ENCODE measurements around the gene ZNF792.
"Not testable (repeated sequence)": the region's sequence is repeated elsewhere in the genome, so short reads cannot be mapped to it uniquely, and the experiment has no call there.

The ZNF792 gene

DNA sequence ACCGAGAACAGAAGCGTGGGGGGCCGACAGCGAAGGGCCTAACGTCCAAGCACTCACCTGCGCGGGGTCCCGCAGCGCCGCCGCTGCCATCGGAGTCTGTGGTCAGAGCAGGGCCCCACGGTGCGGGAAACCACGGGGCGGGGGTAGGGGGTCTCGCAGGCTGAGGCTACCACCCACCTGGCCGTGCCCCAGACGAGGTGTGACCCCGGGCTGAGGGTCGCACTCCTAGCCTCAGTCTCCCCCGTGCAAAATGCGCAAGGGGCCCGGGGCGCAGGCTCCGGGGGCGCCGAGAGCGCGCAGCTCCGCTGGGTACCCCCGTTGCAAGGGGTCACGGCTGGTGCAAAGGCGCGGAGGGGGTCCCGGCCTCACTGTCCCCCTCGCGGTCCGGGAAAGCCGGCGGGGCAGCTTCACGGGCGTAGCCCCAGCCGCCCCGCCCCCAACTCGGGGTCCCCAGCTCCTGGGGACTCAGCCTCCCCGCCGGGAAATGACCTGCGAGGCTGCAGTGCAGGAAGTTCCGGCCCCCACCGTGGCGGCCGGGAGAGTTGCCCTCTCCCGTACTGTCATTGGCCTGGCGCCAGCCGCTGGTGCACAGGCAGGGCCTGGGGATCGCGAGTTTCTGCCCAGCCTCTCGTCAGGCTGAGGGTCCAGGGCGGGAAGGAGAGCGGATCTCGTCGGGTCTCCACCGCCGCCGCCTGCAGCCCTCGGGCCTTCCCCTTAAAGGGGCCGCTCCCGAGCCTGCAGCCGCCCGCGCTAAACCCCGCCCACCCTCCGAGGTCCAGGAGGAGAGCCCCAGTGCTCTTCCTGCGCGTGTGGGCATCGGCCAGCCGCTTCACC is at the start of gene ZNF792:
Gene ZNF792, minus strand, starts transcription at position 657 of the 834 bp plus-strand sequence. Its CDS starts 567 bp downstream, at position 90.
- peaks cover 15% of the 10 kb centered on the region for H3K36me3 ChIP-seq (ENCODE audit: insufficient read depth, low read length)
- peak within 1 kb of the TSS; percentile 99 for H2AFZ ChIP-seq (ENCODE audit: low read depth, low read length)
- peaks cover 34% of the 10 kb centered on the region for H3K9me3 ChIP-seq (ENCODE audit: low read length)
- H3K4me3 ChIP-seq (ENCODE audit: low read length): peak within 1 kb of the TSS; percentile 88
- no peaks in the 10 kb centered on the region for H3K27me3 ChIP-seq (ENCODE audit: insufficient read depth, low read length)
- H3K4me1 ChIP-seq (ENCODE audit: insufficient read depth, low read length): no peaks in the 10 kb centered on the region

DNA sequence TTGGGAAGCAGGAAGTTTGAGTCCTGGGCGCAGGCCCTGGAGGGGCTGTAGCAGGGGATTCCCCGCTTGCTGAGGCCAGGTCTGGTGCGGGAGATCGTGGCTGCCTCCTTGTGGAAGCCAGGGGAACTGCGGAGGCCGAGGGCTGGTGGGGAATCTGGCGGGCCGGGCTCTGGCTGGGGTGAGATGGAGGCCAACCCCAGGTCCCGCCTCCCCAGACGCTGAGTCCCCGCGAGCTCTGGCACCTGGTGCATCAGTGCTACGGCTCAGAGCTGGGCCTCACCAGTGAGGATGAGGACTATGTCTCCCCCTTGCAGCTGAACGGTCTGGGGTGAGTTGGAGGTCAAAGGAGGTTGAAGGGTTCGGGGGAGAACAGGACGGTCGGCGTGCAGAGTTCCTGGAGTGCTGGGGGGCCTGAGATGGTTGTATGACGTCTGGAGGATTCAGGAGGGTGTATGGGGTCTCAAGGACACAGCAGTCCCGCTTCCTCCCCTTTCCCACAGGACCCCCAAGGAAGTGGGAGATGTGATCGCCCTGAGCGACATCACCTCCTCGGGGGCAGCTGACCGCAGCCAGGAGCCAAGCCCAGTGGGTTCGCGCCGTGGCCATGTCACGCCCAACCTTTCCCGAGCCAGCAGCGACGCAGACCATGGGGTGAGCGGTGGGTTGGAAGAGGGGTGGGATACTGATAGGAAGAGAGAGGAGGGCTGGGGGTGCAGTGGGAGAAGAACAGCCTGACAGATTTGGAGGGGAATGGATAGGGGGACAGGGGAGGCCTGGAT is 49.2 kb upstream of the ZNF792 start:
- Histone ChIP-seq H3K27me3 (ENCODE audit: insufficient read depth, low read length) (no peaks in the 10 kb centered on the region), H3K9me3 (ENCODE audit: low read length) (no peaks in the 10 kb centered on the region), H3K36me3 (ENCODE audit: insufficient read depth, low read length) (peaks cover 73% of the 10 kb centered on the region)

DNA sequence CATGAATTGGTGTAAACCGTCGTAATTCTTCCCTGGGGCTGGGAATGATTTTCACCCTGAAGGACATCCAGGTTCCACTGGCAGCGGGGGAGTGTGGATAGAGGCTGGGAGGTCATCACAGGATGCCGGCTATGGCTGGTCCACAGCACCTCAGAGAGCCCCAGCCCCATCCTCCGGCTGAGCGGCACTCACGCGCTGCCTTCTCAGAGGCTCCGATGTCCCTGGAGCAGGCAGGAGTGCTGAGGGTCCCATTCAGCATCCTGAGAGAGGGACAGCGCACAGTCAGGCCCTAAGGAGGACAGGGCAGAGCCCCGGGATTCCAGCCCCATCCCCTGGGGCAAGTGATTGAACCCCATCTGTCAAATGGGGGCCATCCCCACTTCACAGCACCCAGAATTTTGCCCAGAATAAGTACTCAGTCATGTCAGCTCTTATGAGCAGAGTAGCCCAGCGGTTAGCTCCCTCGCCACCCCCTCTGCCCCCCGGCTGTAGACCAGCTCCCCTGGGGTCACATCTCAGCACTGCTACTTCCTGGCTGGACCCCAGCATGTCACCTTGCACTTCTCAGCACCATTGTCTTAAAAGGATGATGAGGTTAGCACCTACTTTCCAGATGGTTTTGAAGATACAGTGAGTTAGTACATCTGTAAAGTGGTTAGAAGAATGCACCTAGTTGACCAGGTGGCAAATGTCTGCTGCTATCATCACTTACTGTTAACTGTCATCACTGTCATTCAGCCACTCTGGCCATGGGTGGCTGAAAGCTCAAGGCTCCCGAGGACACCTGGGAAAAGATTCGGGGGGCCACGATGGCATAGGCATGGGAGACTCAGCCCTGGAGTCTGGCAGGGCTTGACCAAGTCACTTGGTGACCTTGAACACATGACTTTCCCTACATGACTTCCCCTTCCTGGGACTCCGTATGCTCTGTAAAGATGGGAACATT is 48.0 kb upstream of the ZNF792 start:
- no peak overlapping the region for H3K4me3 ChIP-seq (ENCODE audit: low read length)
- H3K36me3 ChIP-seq (ENCODE audit: insufficient read depth, low read length): peaks cover 63% of the 10 kb centered on the region

More for the DNA sequence above, 49.2 kb upstream of the ZNF792 start:
- no peaks in the 10 kb centered on the region for H3K4me1 ChIP-seq (ENCODE audit: insufficient read depth, low read length)
- H2AFZ ChIP-seq (ENCODE audit: low read depth, low read length): no peak overlapping the region
- H3K4me3 ChIP-seq (ENCODE audit: low read length): no peak overlapping the region

DNA sequence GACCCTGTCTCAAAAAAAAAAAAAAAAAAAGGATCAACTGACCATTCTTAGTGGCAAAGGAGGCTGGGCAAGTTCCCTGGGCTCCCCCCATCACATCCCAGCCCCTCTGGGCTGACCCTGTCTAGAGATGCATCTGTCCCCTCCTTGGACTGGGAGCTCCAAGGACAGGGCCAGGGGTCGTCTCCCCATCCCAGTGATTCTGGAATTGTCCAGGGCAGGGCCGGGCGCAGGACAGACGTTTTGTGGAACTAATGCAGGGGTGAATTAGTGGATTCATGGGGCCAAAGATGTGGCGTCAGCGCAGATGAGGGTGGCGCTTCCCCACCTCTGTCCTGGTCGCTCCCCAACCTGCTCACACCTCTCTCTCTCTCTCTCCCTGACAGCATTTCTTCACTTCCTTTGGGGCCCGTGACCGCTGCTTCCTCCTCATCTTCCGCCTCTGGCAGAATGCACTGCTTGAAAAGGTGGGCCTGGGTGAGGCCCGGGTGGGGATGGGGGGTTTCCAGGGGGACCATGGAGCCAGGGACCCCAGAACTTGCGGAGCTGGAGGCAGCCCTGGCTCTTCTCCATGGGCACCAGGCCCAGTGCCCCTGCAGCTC is 47.2 kb upstream of the ZNF792 start:
- H3K36me3 ChIP-seq (ENCODE audit: insufficient read depth, low read length): peaks cover 65% of the 10 kb centered on the region
- no peak overlapping the region for H3K4me3 ChIP-seq (ENCODE audit: low read length)
- H3K27me3 ChIP-seq (ENCODE audit: insufficient read depth, low read length): no peaks in the 10 kb centered on the region
- no peaks in the 10 kb centered on the region for H3K4me1 ChIP-seq (ENCODE audit: insufficient read depth, low read length)
- H3K9me3 ChIP-seq (ENCODE audit: low read length): no peaks in the 10 kb centered on the region
- H2AFZ ChIP-seq (ENCODE audit: low read depth, low read length): no peak overlapping the region

More for the DNA sequence above, 48.0 kb upstream of the ZNF792 start:
- Histone ChIP-seq H3K9me3 (ENCODE audit: low read length) (no peaks in the 10 kb centered on the region), H3K4me1 (ENCODE audit: insufficient read depth, low read length) (no peaks in the 10 kb centered on the region), H3K27me3 (ENCODE audit: insufficient read depth, low read length) (no peaks in the 10 kb centered on the region), H2AFZ (ENCODE audit: low read depth, low read length) (no peak overlapping the region)

DNA sequence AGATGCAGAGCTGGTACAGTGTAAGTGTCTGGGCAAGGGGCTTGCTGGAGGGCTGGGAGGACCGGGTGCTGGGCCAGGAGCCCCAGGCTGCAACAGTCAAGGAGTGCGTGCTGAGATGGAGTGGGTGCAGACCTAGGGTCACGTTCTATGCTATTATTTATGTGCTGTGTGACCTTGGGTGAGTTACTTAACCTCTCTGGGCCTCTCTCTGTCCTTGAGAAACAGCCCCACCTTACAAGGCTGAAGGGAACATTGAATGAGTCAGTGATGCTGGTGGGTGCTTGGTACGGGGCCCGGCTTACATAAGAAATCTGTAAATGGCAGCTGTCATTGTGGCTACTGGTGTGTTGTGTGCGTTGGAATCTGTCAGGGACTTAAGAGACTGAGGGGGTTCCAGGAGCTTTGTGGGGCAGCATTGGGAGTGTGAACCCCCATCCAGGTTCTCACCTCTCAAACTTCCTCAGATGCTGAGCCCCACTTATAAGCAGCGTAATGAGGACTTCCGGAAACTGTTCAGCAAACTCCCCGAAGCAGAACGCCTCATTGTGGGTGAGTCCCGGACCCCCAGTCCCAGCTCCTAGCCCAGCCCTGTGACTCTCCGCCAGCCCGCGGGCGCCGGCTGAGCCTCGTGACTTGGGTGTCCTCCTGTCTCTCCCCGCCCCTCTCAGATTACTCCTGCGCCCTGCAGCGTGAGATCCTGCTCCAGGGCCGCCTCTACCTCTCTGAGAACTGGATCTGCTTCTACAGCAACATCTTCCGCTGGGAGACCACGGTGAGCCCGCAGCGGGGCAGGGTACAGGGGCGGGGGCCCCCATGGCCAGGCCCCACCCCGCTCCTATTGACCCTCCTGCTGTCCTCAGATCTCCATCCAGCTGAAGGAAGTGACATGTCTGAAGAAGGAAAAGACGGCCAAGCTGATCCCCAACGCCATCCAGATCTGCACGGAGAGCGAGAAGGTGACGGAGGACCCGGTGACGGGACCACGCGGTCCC is 45.7 kb upstream of the ZNF792 start:
- Histone ChIP-seq H3K27me3 (ENCODE audit: insufficient read depth, low read length) (no peaks in the 10 kb centered on the region), H3K36me3 (ENCODE audit: insufficient read depth, low read length) (peaks cover 61% of the 10 kb centered on the region), H3K4me1 (ENCODE audit: insufficient read depth, low read length) (no peaks in the 10 kb centered on the region), H2AFZ (ENCODE audit: low read depth, low read length) (no peak overlapping the region), H3K9me3 (ENCODE audit: low read length) (no peaks in the 10 kb centered on the region), H3K4me3 (ENCODE audit: low read length) (no peak overlapping the region)

DNA sequence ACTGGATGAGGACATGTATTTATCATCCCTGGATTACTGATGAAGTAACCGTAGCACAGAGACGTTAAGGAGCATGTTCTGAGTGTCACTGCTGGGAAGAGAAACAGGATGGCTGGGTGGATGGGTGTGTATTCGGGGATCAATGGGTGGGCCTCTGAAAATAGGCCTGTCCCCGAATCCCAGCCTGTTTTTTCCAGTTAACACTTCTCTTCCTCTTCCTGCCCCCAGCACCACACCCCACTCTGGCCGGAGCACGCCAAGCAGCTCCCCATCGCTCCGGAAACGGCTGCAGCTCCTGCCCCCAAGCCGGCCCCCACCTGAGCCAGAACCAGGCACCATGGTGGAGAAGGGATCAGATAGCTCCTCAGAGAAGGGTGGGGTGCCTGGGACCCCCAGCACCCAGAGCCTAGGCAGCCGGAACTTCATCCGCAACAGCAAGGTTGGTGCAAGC is 44.9 kb upstream of the ZNF792 start:
- peaks cover 57% of the 10 kb centered on the region for H3K36me3 ChIP-seq (ENCODE audit: insufficient read depth, low read length)
- H3K9me3 ChIP-seq (ENCODE audit: low read length): no peaks in the 10 kb centered on the region
- H3K4me1 ChIP-seq (ENCODE audit: insufficient read depth, low read length): no peaks in the 10 kb centered on the region
- no peaks in the 10 kb centered on the region for H3K27me3 ChIP-seq (ENCODE audit: insufficient read depth, low read length)
- no peak overlapping the region for H3K4me3 ChIP-seq (ENCODE audit: low read length)
- no peak overlapping the region for H2AFZ ChIP-seq (ENCODE audit: low read depth, low read length)

DNA sequence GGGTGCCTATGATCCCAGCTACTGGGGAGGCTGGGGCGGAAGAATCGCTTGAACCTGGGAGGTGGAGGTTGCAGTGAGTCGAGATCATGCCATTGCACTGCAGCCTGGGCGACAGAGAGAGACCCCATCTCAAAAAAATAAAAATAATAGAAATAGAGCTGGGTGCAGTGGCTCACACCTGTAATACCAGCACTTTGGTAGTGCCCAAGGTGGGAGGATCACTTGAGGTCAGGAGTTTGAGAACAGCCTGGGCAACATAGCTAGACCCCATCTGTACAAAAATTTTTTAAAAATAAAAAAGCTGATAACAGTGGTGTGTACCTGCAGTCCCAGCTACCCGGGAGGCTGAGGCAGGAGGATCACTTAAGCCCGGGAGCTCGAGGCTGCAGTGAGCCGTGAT is 43.4 kb upstream of the ZNF792 start:
- H3K4me3 ChIP-seq (ENCODE audit: low read length); H2AFZ ChIP-seq (ENCODE audit: low read depth, low read length); H3K27me3 ChIP-seq (ENCODE audit: insufficient read depth, low read length); H3K9me3 ChIP-seq (ENCODE audit: low read length); H3K4me1 ChIP-seq (ENCODE audit: insufficient read depth, low read length): not testable (repeated sequence)
- peaks cover 46% of the 10 kb centered on the region for H3K36me3 ChIP-seq (ENCODE audit: insufficient read depth, low read length)

DNA sequence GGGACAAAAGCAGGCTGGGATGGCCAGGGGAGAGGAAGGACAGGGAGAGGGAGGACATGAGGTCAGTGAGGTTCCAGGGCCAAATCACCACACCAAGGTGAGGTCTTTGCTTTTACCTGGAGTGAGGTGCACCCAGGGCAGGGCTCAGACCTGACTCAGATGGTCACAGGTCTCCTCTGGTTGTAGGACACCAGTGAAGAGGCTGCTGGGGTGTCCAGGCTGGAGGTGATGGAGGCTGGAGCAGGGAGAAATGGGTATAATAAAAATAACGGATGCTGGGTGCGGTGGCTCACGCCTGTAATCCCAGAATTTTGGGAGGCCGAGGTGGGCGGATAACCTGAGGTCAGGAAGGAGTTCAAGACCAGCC is 43.0 kb upstream of the ZNF792 start:
- Histone ChIP-seq H2AFZ (ENCODE audit: low read depth, low read length) (no peak overlapping the region), H3K36me3 (ENCODE audit: insufficient read depth, low read length) (peaks cover 42% of the 10 kb centered on the region), H3K9me3 (ENCODE audit: low read length) (no peaks in the 10 kb centered on the region), H3K27me3 (ENCODE audit: insufficient read depth, low read length) (no peaks in the 10 kb centered on the region), H3K4me1 (ENCODE audit: insufficient read depth, low read length) (no peaks in the 10 kb centered on the region), H3K4me3 (ENCODE audit: low read length) (no peak overlapping the region)

DNA sequence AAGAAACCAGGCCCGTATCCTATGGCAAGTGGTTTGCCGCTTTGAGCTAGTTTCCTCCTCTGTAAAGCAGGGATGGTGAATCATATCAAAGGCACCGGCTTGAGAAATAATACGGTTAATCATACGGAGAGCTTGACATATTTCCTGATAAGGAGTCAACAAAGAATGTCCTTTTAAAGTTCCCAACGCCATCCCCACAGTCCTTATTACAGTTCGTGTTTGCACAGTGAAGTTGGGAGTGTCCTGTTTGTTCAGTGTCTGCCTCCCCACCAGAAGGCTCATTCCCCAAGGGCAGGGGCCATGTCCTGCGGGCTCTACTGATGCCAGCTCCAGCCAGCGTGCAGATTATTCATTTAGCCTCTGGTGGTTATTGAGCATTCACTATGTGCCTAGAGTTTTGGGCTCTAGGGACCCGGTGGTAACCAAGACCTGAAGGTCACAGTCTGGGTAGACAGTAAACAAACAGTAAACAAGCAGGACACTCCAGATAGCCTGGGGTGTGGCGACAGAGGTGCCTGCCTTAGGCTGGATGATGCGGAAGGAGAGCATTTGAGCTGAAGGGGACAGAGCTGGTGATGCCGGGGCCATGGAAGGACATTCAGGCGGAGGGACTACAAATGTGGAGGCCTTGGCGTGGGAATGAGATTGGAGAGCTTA is 42.4 kb upstream of the ZNF792 start:
- H2AFZ ChIP-seq (ENCODE audit: low read depth, low read length): no peak overlapping the region
- H3K4me1 ChIP-seq (ENCODE audit: insufficient read depth, low read length): peaks cover 3% of the 10 kb centered on the region
- no peaks in the 10 kb centered on the region for H3K9me3 ChIP-seq (ENCODE audit: low read length)
- peaks cover 40% of the 10 kb centered on the region for H3K36me3 ChIP-seq (ENCODE audit: insufficient read depth, low read length)
- no peak overlapping the region for H3K4me3 ChIP-seq (ENCODE audit: low read length)
- H3K27me3 ChIP-seq (ENCODE audit: insufficient read depth, low read length): no peaks in the 10 kb centered on the region

DNA sequence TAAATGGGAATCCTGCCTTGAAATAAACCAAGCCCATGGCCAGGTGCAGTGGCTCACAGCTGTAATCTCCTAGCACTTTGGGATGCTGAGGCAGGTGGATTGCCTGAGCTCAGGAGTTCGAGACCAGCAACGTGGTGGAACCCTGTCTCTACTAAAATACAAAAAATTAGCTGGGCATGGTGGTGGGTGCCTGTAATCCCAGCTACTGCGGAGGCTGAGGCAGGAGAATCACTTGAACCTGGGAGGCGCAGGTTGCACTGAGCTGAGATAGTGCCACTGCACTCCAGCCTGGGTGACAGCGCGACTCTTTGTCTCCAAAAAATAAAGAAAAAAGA is 41.9 kb upstream of the ZNF792 start:
- H3K36me3 ChIP-seq (ENCODE audit: insufficient read depth, low read length): peaks cover 35% of the 10 kb centered on the region
- not testable (repeated sequence) for H3K9me3 ChIP-seq (ENCODE audit: low read length); H2AFZ ChIP-seq (ENCODE audit: low read depth, low read length); H3K4me3 ChIP-seq (ENCODE audit: low read length); H3K4me1 ChIP-seq (ENCODE audit: insufficient read depth, low read length); H3K27me3 ChIP-seq (ENCODE audit: insufficient read depth, low read length)

DNA sequence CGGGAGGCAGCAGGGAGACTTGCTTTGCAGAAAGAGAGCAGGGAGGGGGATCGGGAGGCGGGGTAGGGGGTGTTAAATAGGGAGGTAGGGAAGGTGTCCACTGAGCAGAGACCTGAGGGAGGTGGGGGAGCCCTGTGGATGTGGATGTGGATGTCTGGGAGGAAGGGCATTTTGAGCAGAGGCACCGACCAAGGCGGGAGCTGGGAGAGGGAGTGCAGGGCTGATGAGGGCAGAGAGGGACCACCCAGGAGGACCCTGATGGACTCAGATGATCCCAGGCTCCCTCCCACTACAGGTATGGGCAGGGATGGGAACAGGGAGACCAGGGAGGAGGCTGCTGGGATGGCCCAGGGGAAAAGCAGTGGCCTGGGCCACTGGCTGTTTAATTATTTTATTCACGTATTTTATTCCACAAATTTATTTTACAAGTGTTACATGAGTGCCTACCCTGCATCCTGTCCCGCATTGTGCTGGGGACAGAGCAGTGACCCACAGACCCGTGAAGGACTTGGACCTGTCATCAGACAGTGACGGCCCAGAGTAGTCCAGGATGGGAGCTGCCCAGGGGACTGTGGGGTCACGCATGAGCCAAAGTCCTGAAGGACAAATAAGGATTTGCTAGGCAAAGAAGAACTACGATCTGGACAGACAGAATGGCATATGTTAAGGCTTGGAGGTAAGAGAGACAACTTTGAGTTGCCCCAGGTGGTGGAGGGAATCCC is 41.4 kb upstream of the ZNF792 start:
- no peaks in the 10 kb centered on the region for H3K9me3 ChIP-seq (ENCODE audit: low read length)
- H3K36me3 ChIP-seq (ENCODE audit: insufficient read depth, low read length): peaks cover 32% of the 10 kb centered on the region

More for the DNA sequence above, 41.4 kb upstream of the ZNF792 start:
- Histone ChIP-seq H3K4me1 (ENCODE audit: insufficient read depth, low read length) (peaks cover 7% of the 10 kb centered on the region), H2AFZ (ENCODE audit: low read depth, low read length) (no peak overlapping the region), H3K4me3 (ENCODE audit: low read length) (no peak overlapping the region), H3K27me3 (ENCODE audit: insufficient read depth, low read length) (no peaks in the 10 kb centered on the region)

All from neuron (in vitro differentiated cells).